Measurements from ENCODE around the gene PPM1N.

Gene PPM1N

GRCh38 chr19:45547211-45547770, 49.0 kb downstream of the PPM1N start:
- no peak for DNase-seq

- DNase-seq, result no peak
Observed at GRCh38 chr19:45547965-45548609, 49.8 kb downstream of the PPM1N start.

All from RPMI8226 (cell line).